Liver (tissue), 9 donors: ENCODE measurements around the gene ZNF555. TPM values are rescaled to one million over a fixed set of nuclear protein-coding genes. Genes with fewer than 3 reads are reported as not detected.

ENCODE experiments used
- DNase-seq: peaks from one replicate; pipeline ENCODE4 v3.0.0-alpha.2; 2017; ENCODE audit warnings: low spot score
- H3K27ac ChIP-seq, 2 donors: one replicate each; pipeline ENCODE4 v1.7.0; 2013; ENCODE audit warnings: inconsistent platforms in 2 of 2, low read length in 2 of 2, control low read depth in 1 of 2, low read depth in 1 of 2, mild to moderate bottlenecking in 1 of 2
- H3K27me3 ChIP-seq, 4 donors: one replicate each; pipeline versions ENCODE4 v1.6.1 to v1.7.0; 2013; ENCODE audit warnings: low read length in 3 of 4, inconsistent platforms in 1 of 4, mild to moderate bottlenecking in 1 of 4, moderate library complexity in 1 of 4; ENCODE audit not compliant: control insufficient read depth in 4 of 4, insufficient read depth in 4 of 4
- H3K36me3 ChIP-seq, 4 donors: one replicate each; pipeline versions ENCODE4 v1.6.1 to v1.7.0; 2013; ENCODE audit warnings: low read length in 3 of 4, mild to moderate bottlenecking in 3 of 4, low read depth in 1 of 4, moderate library complexity in 1 of 4; ENCODE audit not compliant: control insufficient read depth in 4 of 4, insufficient read depth in 3 of 4
- H3K4me1 ChIP-seq, 4 donors: one replicate each; pipeline versions ENCODE4 v1.6.1 to v1.7.0; 2013; ENCODE audit warnings: low read length in 3 of 4, mild to moderate bottlenecking in 3 of 4, moderate library complexity in 1 of 4; ENCODE audit not compliant: control insufficient read depth in 4 of 4, insufficient read depth in 4 of 4
- H3K4me3 ChIP-seq, 3 donors: one replicate each; pipeline versions ENCODE4 v1.6.1 to v1.7.0; 2013; ENCODE audit warnings: low read length in 3 of 3, control low read depth in 1 of 3, low read depth in 1 of 3, mild to moderate bottlenecking in 1 of 3
- H3K9ac ChIP-seq, 2 donors: one replicate each; pipeline ENCODE4 v1.7.0; 2013; ENCODE audit warnings: low read length in 2 of 2, mild to moderate bottlenecking in 2 of 2, moderate library complexity in 2 of 2, control low read depth in 1 of 2, low read depth in 1 of 2
- H3K9me3 ChIP-seq, 4 donors: one replicate each; pipeline versions ENCODE4 v1.6.1 to v1.7.0; 2013; ENCODE audit warnings: low read length in 3 of 4; ENCODE audit not compliant: control insufficient read depth in 4 of 4
- EGR1 ChIP-seq, 2 donors: IDR thresholded peaks; 2 replicates each; pipeline ENCODE4 v1.6.1; 2016 to 2018; ENCODE audit warnings: antibody characterized with exemption in 2 of 2, low read depth in 2 of 2
- FOXA1 ChIP-seq: IDR thresholded peaks from 2 replicates; pipeline ENCODE4 v1.6.1; 2016; ENCODE audit warnings: antibody characterized with exemption
- FOXA2 ChIP-seq: IDR thresholded peaks from 2 replicates; pipeline ENCODE4 v1.6.1; 2016; ENCODE audit warnings: antibody characterized with exemption
- GABPA ChIP-seq, 2 donors: IDR thresholded peaks in 1 of 2; conservative IDR thresholded peaks in 1 of 2; 2 replicates each; pipeline ENCODE4 v1.6.1; 2016; ENCODE audit warnings: antibody characterized with exemption in 2 of 2, mild to moderate bottlenecking in 1 of 2, moderate library complexity in 1 of 2
- HNF4A ChIP-seq, 2 donors: conservative IDR thresholded peaks; 2 replicates each; pipeline ENCODE4 v1.6.1; 2016; ENCODE audit warnings: antibody characterized with exemption in 2 of 2, mild to moderate bottlenecking in 2 of 2
- HNF4G ChIP-seq: IDR thresholded peaks from 2 replicates; pipeline ENCODE4 v1.6.1; 2016; ENCODE audit warnings: antibody characterized with exemption
- JUND ChIP-seq, 2 donors: IDR thresholded peaks; 2 replicates each; pipeline ENCODE4 v1.6.1; 2016; ENCODE audit warnings: antibody characterized with exemption in 2 of 2
- NR2F2 ChIP-seq: IDR thresholded peaks from 2 replicates; pipeline ENCODE4 v1.6.1; 2016; ENCODE audit warnings: antibody characterized with exemption
- RAD21 ChIP-seq, 2 donors: IDR thresholded peaks; 2 replicates each; pipeline ENCODE4 v1.6.1; 2016; ENCODE audit warnings: antibody characterized with exemption in 2 of 2, mild to moderate bottlenecking in 2 of 2
- RXRA ChIP-seq, 2 donors: IDR thresholded peaks; 2 replicates each; pipeline ENCODE4 v1.6.1; 2017 to 2018; ENCODE audit warnings: antibody characterized with exemption in 2 of 2, mild to moderate bottlenecking in 1 of 2
- SP1 ChIP-seq: IDR thresholded peaks from 2 replicates; pipeline ENCODE4 v1.6.1; 2018; ENCODE audit warnings: antibody characterized with exemption, mild to moderate bottlenecking
- TAF1 ChIP-seq: conservative IDR thresholded peaks from 2 replicates; pipeline ENCODE4 v1.6.1; 2016; ENCODE audit warnings: antibody characterized with exemption, mild to moderate bottlenecking
- YY1 ChIP-seq: IDR thresholded peaks from 2 replicates; pipeline ENCODE4 v1.6.1; 2016; ENCODE audit warnings: antibody characterized with exemption, mild to moderate bottlenecking
- WGBS: extraction: QIAGEN DNeasy Blood & Tissue Kit; methylation state at CpG from one replicate; pipeline ENCODE4 v1.1.7; 2013; 5-methylcytosine and 5-hydroxymethylcytosine counted together
- polyA plus RNA-seq, 2 donors: library from polyadenylated mRNA; stranded (reverse) in 1 of 2; unstranded in 1 of 2; fragments of 200-250 nt in 1 of 2; fragments of >200 nt in 1 of 2; fragmentation: Nextera tagmentation in 1 of 2; extraction: Ambion mirVana in 1 of 2; gene quantifications; one replicate each; pipeline versions ENCODE4 v1.2.1 to v1.2.3, GENCODE V29; 2013 to 2015
- total RNA-seq, 2 donors: library from RNA; depleted of rRNA; stranded (reverse); fragments of >200 nt; gene quantifications; one replicate each; pipeline ENCODE4 v1.2.3, GENCODE V29; 2014
- TF ChIP-seq, protein P1 (sequence below): IDR thresholded peaks from 2 replicates; pipeline ENCODE4 v1.6.1; 2016; ENCODE audit warnings: antibody characterized with exemption, mild to moderate bottlenecking
- TF ChIP-seq, protein P2 (sequence below): IDR thresholded peaks from 2 replicates; pipeline ENCODE4 v1.6.1; 2016; ENCODE audit warnings: antibody characterized with exemption
- TF ChIP-seq, protein P3 (sequence below): IDR thresholded peaks from 2 replicates; pipeline ENCODE4 v1.6.1; 2016; ENCODE audit warnings: antibody characterized with exemption
- TF ChIP-seq, protein P4 (sequence below): fragments of 150-350 bp; IDR thresholded peaks from 2 replicates; pipeline ENCODE4 v1.5.1; 2017; ENCODE audit warnings: improper control_type of control experiment, low read depth, low read length; ENCODE audit not compliant: missing input control
- TF ChIP-seq, protein P5 (sequence below): IDR thresholded peaks from 2 replicates; pipeline ENCODE4 v1.6.1; 2016; ENCODE audit warnings: antibody characterized with exemption
- donor health status: healthy.
- donor health status: healthy.
- donor health status: healthy.
- donor health status: healthy.
- donor health status: healthy.

The ZNF555 gene
- total and polyA plus RNA-seq, 4 donors = 1.3 to 2.8 (median 2.2) TPM

DNA sequence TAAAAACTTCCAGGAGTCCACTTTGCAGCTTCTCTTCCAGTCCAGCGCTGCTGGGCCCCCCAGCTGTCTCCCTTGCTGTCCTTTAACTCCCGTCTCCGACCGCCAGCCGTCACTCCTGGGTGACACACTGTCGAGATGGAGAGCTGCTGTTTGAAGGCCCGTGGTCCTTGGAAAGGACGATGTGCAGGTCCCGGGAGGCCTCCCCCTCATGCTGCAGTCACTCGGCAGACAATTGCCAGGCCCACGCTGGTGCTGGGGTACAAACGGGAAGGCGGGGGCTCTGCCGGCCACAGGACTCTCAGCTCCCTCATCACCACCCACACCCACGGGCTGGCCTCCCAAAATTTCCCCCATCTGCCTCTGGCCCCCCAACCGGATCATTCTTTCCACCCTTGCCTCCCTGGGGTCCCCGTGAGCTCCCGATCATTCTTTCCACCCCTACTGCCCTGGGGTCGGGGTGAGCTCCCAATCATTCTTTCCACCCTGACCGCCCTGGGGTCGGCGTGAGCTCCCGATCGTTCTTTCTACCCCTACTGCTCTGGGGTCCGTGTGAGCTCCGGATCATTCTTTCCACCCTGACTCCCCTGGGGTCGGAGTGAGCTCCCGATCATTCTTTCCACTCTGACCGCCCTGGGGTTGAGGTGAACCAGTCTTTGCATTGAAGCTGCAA, 37.7 kb upstream of the ZNF555 start:
- Histone ChIP-seq H3K27ac (no peak overlapping the region), H3K36me3 (peaks cover 0 to 52% (median 5%) of the 10 kb centered on the region in 4 donors), H3K9me3 (no peaks in the 10 kb centered on the region), H3K27me3 (no peaks in the 10 kb centered on the region), H3K9ac (no peak overlapping the region), H3K4me1 (peaks cover 0 to under 1% (median under 1%) of the 10 kb centered on the region in 4 donors), H3K4me3 (no peak overlapping the region)
- TF ChIP-seq SP1 = no peak
- TF ChIP-seq, protein P1, sequence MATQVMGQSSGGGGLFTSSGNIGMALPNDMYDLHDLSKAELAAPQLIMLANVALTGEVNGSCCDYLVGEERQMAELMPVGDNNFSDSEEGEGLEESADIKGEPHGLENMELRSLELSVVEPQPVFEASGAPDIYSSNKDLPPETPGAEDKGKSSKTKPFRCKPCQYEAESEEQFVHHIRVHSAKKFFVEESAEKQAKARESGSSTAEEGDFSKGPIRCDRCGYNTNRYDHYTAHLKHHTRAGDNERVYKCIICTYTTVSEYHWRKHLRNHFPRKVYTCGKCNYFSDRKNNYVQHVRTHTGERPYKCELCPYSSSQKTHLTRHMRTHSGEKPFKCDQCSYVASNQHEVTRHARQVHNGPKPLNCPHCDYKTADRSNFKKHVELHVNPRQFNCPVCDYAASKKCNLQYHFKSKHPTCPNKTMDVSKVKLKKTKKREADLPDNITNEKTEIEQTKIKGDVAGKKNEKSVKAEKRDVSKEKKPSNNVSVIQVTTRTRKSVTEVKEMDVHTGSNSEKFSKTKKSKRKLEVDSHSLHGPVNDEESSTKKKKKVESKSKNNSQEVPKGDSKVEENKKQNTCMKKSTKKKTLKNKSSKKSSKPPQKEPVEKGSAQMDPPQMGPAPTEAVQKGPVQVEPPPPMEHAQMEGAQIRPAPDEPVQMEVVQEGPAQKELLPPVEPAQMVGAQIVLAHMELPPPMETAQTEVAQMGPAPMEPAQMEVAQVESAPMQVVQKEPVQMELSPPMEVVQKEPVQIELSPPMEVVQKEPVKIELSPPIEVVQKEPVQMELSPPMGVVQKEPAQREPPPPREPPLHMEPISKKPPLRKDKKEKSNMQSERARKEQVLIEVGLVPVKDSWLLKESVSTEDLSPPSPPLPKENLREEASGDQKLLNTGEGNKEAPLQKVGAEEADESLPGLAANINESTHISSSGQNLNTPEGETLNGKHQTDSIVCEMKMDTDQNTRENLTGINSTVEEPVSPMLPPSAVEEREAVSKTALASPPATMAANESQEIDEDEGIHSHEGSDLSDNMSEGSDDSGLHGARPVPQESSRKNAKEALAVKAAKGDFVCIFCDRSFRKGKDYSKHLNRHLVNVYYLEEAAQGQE = no peak
- no peak for TF ChIP-seq HNF4A (conservative IDR thresholded peaks at IDR 0.05)
- TF ChIP-seq, protein P2, sequence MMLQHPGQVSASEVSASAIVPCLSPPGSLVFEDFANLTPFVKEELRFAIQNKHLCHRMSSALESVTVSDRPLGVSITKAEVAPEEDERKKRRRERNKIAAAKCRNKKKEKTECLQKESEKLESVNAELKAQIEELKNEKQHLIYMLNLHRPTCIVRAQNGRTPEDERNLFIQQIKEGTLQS = no peak
- no peak for TF ChIP-seq RAD21 (IDR thresholded peaks at IDR 0.05)
- no peak for TF ChIP-seq YY1
- TF ChIP-seq FOXA1 = no peak
- no peak for TF ChIP-seq JUND (IDR thresholded peaks at IDR 0.05)
- no peak for TF ChIP-seq NR2F2
- TF ChIP-seq FOXA2 = no peak
- TF ChIP-seq HNF4G = no peak
- TF ChIP-seq, protein P3, sequence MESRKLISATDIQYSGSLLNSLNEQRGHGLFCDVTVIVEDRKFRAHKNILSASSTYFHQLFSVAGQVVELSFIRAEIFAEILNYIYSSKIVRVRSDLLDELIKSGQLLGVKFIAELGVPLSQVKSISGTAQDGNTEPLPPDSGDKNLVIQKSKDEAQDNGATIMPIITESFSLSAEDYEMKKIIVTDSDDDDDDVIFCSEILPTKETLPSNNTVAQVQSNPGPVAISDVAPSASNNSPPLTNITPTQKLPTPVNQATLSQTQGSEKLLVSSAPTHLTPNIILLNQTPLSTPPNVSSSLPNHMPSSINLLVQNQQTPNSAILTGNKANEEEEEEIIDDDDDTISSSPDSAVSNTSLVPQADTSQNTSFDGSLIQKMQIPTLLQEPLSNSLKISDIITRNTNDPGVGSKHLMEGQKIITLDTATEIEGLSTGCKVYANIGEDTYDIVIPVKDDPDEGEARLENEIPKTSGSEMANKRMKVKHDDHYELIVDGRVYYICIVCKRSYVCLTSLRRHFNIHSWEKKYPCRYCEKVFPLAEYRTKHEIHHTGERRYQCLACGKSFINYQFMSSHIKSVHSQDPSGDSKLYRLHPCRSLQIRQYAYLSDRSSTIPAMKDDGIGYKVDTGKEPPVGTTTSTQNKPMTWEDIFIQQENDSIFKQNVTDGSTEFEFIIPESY = no peak
- TF ChIP-seq RXRA (IDR thresholded peaks at IDR 0.05) = no peak
- TF ChIP-seq EGR1 (IDR thresholded peaks at IDR 0.05; ENCODE audit: low read depth in 2 of 2) = no peak
- TF ChIP-seq TAF1 = no peak
- TF ChIP-seq, protein P4, sequence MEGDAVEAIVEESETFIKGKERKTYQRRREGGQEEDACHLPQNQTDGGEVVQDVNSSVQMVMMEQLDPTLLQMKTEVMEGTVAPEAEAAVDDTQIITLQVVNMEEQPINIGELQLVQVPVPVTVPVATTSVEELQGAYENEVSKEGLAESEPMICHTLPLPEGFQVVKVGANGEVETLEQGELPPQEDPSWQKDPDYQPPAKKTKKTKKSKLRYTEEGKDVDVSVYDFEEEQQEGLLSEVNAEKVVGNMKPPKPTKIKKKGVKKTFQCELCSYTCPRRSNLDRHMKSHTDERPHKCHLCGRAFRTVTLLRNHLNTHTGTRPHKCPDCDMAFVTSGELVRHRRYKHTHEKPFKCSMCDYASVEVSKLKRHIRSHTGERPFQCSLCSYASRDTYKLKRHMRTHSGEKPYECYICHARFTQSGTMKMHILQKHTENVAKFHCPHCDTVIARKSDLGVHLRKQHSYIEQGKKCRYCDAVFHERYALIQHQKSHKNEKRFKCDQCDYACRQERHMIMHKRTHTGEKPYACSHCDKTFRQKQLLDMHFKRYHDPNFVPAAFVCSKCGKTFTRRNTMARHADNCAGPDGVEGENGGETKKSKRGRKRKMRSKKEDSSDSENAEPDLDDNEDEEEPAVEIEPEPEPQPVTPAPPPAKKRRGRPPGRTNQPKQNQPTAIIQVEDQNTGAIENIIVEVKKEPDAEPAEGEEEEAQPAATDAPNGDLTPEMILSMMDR = no peak
- TF ChIP-seq, protein P5, sequence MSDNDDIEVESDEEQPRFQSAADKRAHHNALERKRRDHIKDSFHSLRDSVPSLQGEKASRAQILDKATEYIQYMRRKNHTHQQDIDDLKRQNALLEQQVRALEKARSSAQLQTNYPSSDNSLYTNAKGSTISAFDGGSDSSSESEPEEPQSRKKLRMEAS = no peak
- no peak for TF ChIP-seq GABPA (IDR thresholded peaks at IDR 0.05 in 1 of 2, conservative IDR thresholded peaks at IDR 0.05 in 1 of 2)
- 96% methylated on average over 29 of the region's 29 CpGs for WGBS
- no peak for DNase-seq
